Retina (tissue), 1 donor: ENCODE data around the gene BLNK.
"Not testable (repeated sequence)": the region's sequence is repeated elsewhere in the genome, so short reads cannot be mapped to it uniquely, and the experiment has no call there.

ENCODE experiments used
- DNase-seq: peaks from one replicate; pipeline ENCODE4 v3.0.0-alpha.2; 2016

The BLNK gene

GRCh38 chr10:96218826-96219225 is 52.5 kb downstream of the BLNK start:
- no peak for DNase-seq

GRCh38 chr10:96217711-96218110 is 53.7 kb downstream of the BLNK start:
- DNase-seq = no peak

GRCh38 chr10:96216775-96217174 is 54.6 kb downstream of the BLNK start:
- DNase-seq = no peak

GRCh38 chr10:96212911-96213310 is 58.5 kb downstream of the BLNK start:
- DNase-seq = no peak

GRCh38 chr10:96211764-96212163 is 59.6 kb downstream of the BLNK start:
- no peak for DNase-seq

- DNase-seq = no peak
Observed at GRCh38 chr10:96208946-96209345, 62.4 kb downstream of the BLNK start.

GRCh38 chr10:96208271-96208670 is 63.1 kb downstream of the BLNK start:
- no peak for DNase-seq

- DNase-seq = no peak
Observed at GRCh38 chr10:96205580-96205979, 65.8 kb downstream of the BLNK start.

GRCh38 chr10:96201525-96201924 is 69.8 kb downstream of the BLNK start:
- DNase-seq = no peak

GRCh38 chr10:96189505-96189904 is 81.9 kb downstream of the BLNK start:
- not testable (repeated sequence) for DNase-seq

GRCh38 chr10:96188916-96189315 is 82.5 kb downstream of the BLNK start:
- no peak for DNase-seq

- no peak for DNase-seq
Observed at GRCh38 chr10:96188421-96188820, 82.9 kb downstream of the BLNK start.

GRCh38 chr10:96176985-96177384 is 94.4 kb downstream of the BLNK start:
- DNase-seq = no peak

GRCh38 chr10:96172666-96173065 is 98.7 kb downstream of the BLNK start:
- no peak for DNase-seq

GRCh38 chr10:96170230-96170629 is 101.1 kb downstream of the BLNK start:
- DNase-seq = no peak

- DNase-seq = no peak
Observed at GRCh38 chr10:96168546-96168945, 102.8 kb downstream of the BLNK start.

- DNase-seq = no peak
Observed at GRCh38 chr10:96165726-96166125, 105.6 kb downstream of the BLNK start.

GRCh38 chr10:96153070-96153469 is 118.3 kb downstream of the BLNK start:
- DNase-seq = no peak

GRCh38 chr10:96152437-96152836 is 118.9 kb downstream of the BLNK start:
- no peak for DNase-seq
